ENCODE data around the gene ERBIN.
"Not testable (repeated sequence)": the region's sequence is repeated elsewhere in the genome, so short reads cannot be mapped to it uniquely, and the experiment has no call there.

ERBIN gene, protein sequence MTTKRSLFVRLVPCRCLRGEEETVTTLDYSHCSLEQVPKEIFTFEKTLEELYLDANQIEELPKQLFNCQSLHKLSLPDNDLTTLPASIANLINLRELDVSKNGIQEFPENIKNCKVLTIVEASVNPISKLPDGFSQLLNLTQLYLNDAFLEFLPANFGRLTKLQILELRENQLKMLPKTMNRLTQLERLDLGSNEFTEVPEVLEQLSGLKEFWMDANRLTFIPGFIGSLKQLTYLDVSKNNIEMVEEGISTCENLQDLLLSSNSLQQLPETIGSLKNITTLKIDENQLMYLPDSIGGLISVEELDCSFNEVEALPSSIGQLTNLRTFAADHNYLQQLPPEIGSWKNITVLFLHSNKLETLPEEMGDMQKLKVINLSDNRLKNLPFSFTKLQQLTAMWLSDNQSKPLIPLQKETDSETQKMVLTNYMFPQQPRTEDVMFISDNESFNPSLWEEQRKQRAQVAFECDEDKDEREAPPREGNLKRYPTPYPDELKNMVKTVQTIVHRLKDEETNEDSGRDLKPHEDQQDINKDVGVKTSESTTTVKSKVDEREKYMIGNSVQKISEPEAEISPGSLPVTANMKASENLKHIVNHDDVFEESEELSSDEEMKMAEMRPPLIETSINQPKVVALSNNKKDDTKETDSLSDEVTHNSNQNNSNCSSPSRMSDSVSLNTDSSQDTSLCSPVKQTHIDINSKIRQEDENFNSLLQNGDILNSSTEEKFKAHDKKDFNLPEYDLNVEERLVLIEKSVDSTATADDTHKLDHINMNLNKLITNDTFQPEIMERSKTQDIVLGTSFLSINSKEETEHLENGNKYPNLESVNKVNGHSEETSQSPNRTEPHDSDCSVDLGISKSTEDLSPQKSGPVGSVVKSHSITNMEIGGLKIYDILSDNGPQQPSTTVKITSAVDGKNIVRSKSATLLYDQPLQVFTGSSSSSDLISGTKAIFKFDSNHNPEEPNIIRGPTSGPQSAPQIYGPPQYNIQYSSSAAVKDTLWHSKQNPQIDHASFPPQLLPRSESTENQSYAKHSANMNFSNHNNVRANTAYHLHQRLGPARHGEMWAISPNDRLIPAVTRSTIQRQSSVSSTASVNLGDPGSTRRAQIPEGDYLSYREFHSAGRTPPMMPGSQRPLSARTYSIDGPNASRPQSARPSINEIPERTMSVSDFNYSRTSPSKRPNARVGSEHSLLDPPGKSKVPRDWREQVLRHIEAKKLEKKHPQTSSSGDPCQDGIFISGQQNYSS (N-terminal part only)

DNA sequence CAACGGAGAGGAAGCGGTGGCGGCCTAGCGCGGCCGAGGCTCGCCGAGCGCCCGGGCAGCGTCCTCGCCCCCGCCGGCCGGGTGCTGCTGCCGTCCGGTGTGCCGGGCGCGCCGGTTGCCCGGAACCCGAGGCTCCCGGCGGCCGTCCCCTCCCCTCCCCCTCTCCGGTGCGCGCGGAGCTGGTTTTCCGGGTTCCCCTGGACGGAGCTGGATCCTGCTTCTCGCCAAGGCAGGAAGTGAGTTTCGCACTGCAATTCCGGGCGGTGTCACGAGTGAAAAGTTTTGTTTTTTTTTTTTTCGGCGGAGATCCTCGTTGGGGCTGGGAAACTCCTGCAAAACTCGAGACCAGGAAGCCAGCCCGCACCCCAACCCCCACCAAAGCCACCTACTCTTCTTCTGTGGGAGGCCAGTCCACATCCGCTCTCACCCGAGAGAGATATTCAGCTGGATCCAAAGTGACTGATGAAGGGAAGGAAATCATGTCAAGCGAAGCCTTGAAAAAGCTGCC is at the start of gene ERBIN:
Gene ERBIN, plus strand, starts transcription at position 300 of the 508 bp plus-strand sequence. CDS start 66,144 bp downstream, outside the sequence.
- peak; percentile 80 for DNase-seq

DNA sequence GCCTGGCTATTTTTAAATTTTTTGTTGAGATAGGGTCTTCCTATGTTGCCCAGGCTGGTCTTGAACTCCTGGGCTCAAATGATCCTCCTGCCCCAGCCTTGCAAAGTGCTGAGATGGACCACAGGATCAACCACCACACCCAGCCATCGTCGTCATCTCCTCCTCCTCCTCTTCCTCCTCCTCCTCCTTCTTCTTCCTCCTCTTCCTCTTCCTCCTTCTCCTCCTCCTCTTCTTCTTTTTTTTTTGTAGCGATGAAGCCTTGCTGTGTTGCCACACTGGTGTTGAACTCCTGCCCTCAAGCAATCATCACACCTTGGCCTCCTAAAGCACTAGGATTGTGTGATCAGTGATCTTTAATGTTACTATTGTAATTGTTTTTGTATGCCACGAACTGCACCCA is 49.4 kb upstream of the ERBIN start:
- DNase-seq: no peak

DNA sequence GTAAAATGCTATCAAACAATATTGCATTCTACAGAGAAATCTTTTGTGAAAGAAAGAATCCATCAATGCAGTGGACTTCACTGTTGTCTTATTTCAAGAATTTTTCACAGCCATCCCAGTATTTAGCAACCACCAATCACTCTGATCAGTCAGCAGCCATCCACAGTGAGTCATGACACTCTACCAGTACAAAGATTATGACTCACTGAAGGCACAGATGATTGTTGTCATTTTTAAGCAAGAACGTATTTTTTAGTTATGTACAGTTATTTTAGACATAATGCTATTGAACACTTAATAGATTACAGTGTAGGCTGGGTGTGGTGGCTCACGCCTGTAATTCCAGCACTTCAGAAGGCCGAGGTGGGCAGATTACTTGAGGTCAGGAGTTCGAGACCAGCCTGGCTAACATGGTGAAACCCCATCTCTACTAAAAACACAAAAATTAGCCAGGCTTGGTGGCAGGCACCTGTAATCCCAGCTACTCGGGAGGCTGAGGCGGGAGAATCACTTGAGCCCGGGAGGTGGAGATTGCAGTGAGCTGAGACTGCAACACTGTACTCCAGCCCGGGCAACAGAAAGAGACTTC is 46.6 kb upstream of the ERBIN start:
- not testable (repeated sequence) for DNase-seq

DNA sequence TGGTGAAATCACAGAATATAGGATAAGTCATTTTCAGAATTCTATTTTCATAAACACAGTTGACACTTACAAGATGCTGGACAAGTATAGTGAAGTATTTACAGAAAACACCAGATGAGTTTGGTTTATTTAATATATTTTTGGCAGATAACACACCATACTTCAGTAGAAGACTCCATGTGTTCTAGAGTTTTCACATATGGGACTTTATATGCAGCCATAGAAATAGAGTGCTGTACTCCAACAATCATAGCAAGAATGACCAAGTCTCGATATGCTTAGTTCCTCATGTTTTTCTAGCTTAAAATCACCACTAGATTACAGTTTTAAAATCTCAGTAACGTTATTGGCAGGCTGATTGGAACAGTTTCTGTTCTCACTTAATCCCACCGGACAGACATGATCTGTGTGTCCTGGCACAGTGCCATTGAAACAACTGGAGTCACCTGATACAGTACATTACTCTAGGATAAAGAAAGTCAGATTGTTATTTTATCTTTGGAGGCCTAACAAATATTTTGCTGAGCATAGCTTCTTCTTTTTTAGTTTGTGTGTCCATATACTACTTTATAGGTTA is 45.8 kb upstream of the ERBIN start:
- DNase-seq: peak; percentile 29

DNA sequence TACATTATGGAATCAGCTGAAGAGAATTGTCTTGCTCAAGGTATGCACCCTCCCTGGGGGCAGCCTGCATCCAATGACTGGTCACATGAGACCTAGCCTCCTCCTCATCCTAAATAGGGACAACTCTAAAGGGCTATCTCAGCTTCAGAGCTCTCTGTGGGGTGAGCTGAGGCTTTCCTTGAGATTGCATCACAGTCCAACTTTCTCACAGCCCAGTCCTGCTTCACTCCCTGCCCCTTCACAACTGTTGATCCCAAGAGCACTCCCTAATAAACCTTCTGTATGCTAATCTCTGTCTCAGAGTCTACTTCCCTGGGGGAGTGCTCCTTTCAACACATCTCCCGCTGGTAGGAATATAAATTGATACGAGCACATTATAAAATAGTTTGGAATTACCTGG is 44.1 kb upstream of the ERBIN start:
- no peak for DNase-seq

DNA sequence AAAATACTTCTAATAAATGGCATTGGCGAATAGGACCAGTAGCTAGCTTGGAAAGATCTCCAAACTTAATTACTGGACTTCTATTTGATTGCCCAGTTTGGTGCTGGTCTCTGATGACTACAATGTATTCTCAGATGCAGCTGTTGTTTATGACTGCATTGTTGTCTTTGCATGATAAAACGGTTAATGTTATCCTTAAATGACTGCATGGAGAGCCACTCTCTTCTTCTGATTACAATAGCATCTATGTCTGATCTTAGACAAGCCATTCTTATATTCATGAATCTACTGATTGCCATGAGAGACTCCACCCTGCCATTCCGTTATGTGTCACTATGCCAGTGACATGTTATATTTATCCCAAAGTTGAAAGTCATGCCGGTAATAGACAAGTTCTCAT is 42.9 kb upstream of the ERBIN start:
- DNase-seq: no peak

DNA sequence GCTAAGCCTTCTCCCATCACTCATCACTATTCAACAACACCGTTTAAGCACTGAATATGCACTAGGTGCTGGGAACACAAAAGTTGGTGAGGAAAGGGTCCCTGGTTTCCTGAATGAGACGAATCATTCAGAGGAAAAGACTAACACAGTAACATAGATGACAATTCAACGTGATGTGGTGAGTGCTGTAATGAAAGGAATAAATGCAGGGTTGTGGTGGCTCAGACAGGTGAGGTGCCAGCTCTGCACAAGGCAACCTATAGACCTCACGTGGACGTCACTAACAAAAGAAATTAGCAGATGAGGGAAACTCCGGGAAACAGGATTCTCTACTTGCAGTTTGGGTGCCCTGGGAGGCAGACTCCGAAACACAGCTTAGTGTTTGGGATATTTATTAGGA is 40.0 kb upstream of the ERBIN start:
- DNase-seq: no peak

DNA sequence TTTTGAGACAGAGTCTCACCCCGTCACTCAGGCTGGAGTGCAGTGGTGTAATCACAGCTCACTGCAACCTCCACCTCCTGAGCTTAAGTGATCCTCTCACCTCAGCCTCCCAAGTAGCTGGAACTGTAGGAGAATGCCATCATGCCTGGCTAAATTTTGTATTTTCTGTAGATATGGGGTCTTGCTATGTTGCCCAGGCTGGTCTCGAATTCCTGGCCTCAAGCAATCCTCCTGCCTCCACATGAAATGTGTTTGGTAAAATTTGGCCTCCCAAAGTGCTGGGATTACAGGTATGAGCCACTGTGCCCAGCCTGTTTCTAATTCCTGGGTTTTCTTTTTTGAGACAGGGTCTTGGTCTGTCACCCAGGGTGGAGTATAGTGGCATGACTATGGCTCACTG is 34.4 kb upstream of the ERBIN start:
- DNase-seq: not testable (repeated sequence)

DNA sequence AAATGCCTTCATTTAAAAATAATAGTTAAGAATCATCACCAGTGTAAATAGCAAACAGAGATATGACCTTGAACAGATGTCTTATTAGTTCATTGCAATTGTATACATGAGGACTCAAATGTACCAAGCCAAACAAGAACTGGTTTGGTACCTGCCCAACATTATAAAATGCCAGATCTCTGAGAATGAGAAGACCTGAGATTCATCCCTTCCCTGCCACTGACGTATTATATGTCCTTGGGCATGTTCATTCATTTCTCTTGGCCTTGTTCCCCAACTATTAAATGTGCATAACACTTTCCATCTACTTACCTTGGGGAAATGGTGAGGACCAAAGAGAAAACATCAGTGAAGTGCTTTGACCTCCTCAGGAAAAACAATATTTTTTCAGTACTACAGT is 33.6 kb upstream of the ERBIN start:
- no peak for DNase-seq

DNA sequence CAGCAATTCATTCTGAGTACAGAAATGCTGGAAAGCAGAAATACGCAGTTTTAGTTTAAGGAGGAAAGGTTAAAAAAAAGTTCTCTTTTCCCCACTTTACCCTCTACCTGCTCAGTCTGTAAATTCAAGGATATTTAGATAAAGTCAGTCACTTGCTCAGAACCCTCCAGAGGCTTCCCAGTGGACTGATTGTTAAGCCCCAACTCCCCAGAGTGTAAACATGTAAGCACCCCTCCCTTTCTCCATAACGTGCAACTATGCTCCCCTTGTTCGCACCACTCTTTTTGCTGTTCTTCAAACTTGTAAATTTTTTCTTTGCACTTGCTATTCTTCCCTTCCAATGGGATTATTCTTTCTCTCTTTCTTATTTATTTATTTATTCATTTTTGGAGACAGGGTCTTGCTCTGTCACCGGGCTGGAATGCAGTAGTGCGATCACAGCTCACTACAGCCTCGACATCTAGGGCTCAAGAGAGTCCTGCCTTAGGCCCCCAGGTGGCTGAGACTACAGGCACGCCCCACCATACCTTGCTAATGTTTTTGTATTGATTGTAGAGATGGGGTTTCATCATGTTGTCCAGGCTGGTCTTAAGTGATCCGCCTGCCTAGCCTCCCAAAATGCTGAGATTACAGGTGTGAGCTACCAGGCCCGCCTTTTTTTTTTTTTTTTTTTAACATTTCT is 32.5 kb upstream of the ERBIN start:
- no peak for DNase-seq

DNA sequence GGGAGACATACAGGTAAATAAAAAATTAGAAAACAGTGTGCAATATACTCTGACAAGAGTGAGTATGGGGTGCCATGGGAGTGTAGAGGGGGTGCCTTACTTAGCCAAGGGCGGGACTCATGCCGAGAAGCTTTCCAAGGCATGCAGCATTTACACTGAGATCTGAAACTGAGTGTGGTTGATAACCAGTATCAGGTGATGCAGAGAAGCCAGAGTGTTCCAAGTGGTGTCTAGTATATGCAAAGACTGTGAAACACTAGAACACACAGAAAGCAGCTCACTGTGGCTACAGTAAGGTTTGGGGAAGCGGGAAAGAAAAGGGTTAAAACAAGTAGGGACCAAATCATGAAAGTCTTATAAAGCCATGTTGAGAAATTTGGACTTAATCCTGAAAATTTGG is 30.5 kb upstream of the ERBIN start:
- DNase-seq: no peak

DNA sequence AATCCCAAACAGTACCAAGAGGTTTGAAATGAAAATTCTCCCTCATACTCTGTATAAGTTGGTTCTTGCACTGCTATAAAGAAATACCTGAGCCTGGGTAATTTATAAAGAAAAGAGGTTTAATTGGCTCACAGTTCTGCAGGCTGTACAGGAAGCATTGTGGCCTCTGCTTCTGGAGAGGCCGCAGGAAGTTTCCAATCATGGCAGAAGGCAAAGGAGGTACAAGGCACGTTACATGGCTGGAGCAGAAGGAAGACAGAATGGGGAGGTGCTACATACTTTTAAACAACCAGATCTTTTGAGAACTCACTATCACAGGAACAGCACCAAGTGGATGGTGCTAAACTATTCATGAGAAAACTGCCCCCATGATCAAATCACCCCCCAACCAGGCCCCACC is 25.6 kb upstream of the ERBIN start:
- no peak for DNase-seq

DNA sequence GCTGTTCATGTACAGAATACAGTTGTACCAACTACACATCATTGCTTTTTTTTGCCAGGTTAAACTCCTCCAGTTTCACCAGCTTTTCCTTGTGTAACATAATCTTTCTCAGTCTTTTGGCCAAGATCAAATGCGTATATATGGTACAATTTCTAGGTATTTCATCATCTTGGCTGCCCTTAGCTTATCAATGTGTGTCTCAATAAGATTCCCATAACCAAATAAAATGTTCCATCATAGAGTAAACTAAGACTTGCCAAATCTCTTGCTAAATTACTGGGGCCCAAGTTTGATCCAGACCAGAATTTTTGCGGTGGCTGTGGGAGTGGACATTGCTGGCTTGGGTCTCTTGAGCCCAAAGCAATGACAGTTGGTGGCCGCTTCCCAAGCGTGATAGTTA is 24.3 kb upstream of the ERBIN start:
- no peak for DNase-seq

DNA sequence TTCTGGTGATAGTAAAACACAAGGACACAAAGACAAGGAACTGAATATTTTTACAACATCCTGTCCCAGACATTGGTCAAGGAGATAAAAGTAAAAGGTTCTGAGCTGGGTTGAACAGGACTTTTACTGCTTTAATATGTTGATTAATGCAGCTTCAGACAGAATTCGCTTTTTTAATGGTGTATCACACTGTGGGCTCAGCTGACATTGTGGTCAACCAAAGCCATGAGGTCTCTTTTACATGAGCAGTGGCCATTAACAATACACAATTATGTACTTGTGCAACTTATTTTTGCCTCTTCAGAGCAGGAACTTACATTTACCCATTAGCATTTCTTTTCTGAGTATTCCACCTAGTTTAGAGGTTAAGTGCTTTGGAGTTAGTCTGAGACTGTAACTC is 22.8 kb upstream of the ERBIN start:
- no peak for DNase-seq

DNA sequence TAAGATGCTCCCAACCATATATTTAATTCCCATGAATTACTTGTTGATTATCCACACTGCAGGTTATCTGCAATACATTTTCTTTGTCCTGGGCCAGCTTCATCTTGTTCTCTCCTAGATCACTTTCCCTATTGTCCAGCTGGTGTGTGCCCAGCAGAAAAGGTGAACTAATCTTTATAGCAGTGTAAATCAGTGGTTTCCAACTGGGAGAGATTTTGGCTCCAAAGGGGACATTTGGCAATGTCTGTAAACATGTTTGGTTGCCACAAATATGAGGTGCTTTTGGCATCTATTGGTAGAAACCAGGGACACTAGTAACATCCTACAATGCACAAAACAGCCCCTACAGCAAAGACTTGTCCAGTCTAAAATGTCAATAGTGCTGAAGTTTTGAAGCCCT is 20.1 kb upstream of the ERBIN start:
- DNase-seq: no peak

DNA sequence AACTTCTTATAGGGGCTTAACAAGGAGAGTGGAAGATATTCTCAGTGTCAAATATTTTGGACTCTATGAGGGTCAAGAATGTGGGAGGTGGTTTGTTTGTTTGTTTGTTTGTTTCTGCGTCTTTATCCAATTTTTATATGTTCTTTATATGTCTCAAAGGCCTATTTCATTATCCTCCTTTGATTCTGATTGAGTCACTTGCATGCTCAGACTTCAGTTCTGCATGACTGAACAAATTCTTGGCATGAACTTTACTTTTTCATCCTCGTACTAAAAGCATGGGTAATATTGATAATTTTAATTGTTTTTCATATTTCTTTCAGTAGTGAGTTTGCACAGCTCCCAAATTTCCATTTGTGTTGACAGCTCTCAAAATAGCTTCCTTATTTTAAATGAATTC is 19.2 kb upstream of the ERBIN start:
- DNase-seq: no peak

DNA sequence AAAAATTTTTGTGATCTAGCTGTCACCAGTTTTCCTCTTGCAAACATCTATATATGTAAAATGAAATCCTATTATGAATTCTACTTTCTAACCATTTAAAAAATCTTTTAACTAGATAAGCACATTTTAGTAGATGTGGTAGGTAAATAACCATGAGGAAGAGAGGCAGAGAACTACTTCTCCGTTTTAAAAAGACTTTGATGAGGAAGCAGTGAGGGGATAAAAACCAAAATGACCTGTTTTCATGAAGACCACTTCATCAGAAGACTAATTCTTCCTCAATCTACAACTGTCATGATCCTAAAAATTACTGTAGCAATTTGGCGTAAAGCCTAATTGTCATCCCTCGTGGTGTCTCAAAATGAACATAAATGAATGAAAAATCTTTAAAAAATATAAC is 15.7 kb upstream of the ERBIN start:
- DNase-seq: no peak

DNA sequence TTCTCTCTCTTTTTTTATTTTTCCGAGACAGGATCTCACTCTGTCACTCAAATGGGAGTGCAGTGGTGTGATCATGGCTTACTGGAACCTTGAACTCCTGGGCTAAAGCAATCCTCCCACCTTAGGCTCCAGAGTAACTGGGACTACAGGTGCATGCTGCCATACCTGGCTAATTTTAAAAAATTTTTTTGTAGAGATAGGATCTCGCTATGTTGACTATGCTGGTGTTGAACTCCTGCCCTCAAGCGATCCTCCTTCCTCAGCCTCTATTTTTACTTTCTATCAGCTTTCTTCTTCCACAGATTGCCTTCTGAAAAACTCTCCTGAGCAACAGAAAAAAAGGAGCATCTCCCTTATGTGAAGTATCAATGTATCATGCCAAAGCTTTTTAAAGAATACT is 14.1 kb upstream of the ERBIN start:
- DNase-seq: no peak

DNA sequence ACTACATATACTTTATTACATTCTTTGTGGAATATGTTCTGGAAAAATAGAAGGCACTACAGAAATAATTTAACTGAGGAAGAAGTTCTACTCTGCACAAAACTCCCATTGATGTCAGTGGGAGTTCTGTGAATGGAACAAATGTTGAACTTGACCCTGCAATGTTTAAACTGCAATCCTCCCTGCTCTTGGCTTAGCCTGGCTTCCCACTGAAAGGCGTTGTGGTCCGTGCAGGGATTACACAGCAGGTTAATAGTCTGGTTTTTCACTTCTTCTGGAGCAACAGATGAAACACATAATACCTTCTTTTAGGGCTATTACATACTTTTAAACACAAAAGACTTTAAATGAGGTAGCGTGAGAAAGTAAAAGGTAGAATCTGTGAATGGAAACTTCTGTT is 12.9 kb upstream of the ERBIN start:
- no peak for DNase-seq

DNA sequence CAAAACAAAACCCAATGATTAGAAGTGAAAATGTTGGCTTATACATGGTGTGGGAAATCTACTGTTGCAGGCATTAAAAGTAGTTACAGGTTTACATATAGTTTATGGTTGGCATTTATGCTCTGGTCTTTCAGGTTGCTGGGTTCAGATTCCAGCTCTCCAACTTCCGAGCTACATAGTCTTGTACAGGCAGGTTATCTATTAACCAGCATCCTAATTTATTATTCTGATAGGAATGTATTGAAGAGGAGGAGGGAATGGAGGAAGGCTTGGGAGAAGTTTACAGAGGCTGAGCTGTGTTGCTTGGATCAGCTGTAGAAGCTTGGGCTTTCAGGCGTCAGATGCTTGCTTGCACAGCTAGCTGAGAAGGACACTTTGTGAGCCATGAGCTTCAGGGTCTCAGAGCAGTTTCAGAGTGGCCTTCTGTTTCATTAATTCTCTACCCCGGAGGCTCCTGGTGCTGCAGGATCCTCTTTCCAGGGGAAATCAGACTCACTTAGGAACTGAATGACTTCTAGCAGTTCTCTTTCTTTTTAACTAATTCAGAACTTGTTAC is 11.7 kb upstream of the ERBIN start:
- DNase-seq: no peak

DNA sequence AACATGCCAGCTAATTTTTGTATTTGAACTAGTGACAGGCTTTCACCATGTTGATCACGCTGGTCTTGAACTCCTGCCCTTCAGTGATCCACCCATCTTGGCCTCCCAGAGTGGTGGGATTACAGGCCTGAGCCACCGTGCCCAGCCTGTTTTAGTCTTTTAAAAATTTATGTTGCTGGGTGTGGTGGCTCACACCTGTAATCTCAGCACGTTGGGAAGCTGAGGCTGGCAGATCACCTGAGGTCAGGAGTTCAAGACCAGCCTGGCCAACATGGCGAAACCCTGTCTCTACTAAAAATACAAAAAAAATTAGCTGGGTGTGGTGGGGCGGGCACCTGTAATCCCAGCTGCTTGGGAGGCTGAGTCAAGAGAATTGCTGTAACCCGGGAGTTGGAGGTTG is 10.7 kb upstream of the ERBIN start:
- not testable (repeated sequence) for DNase-seq
